IPS-NIHi11 (cell line): ENCODE data around the gene CCDC83.
"Not testable (repeated sequence)": the region's sequence is repeated elsewhere in the genome, so short reads cannot be mapped to it uniquely, and the experiment has no call there.

Experiments used
- DNase-seq: peaks from one replicate; pipeline ENCODE4 v3.0.0; 2012; ENCODE audit warnings: mixed read lengths, low spot score

CCDC83 gene

DNA sequence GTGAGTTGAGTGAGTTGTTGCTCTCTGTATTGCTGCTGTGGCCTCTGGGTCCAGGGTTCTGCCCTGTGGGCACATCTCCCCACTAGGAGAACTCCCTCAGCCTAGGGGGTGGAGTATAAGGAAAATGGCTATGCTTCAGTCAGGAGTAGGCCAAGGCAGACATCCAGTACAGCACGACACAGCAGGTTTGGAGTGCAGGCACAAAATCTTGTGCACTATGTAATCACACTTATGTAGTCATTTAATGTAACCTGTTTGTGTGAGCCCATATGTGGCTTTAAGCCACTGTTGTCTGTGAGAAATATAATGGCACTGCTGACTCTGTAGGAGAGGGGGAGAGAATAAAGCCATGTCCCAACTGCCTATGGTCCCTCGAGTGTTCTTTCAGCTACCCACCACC lies 90.1 kb downstream of the CCDC83 start:
- no peak for DNase-seq

DNA sequence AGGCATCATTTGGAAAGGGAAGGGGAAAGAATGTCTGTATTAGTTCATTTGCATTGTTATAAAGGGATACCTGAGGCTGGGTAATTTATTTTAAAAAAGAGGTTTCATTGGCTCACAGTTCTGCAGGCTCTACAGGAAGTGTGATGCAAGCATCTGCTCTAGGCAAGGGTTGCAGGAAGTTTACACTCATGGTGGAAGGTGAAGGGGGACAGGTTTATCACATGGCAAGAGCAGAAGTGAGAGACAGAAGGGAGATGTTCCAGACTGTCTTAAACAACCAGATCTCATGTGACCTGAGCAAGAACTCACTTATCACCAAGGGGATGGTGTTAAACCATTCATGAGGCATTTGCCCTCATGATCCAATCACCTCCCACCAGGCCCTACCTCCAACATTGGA lies 90.6 kb downstream of the CCDC83 start:
- DNase-seq: no peak

DNA sequence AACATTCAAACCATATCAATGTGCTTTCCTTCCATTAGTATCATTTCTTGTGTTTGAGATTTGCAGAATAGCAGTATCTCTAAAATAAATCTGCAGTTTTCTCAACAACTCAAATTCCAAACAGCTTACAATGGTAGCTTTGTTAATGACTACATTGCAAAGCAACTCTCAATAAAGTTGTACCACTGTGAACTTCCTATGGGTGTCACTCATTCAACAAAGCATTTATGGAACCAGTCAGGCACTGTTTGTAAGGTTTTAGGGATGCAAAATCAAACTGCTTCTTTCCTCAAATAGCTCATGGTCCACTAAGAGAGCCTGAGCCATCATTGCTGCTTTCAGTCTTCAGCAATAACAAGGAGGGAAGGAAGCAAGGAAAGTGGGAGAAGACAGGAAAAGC lies 91.0 kb downstream of the CCDC83 start:
- DNase-seq: no peak

DNA sequence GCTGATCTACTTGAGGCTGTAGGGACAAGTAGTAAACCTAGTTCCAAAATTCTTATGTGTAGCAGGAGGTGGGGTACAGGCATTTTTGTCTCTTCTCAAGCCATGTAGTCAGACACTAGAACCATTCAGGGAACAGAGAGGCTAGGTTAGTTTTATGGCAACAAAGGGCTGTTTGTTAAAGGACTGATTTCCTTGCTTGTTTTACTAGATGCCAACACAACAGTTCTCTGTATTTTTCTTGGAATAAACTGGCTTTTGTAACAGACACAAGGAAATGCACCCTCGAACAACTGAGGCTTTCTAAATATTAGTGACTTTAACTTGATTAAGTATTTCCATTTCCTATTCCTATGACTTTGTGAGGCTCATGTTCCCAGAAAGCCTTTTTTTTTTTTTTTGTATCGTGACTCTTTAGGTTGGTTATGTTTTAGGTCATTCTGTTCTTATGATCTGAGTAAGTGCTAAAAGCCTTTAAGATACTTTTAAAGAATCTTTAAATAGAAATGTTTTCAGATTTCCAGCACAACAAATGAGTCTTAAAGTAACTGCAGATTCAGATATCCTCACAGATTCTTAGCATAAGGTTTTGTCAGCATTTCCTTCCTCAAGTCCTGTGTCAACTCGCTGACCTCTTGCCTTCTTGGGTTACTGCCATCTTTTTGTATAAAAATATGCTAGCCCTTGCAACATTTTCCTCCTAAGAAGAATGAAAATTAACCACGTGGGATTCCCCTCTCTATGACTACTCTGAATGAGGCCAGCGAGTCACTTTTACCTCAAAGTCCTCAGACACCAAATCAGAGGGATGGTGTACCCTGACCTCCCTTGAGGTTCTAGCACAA lies 92.5 kb downstream of the CCDC83 start:
- no peak for DNase-seq

- DNase-seq: peak; percentile 31
These were observed 93.7 kb downstream of the CCDC83 start for GRCh38 chr11:85948884-85949283.

- no peak for DNase-seq
These were observed 94.6 kb downstream of the CCDC83 start for GRCh38 chr11:85949798-85950197.

- DNase-seq: no peak
These were observed 95.3 kb downstream of the CCDC83 start for GRCh38 chr11:85950317-85951048.

DNA sequence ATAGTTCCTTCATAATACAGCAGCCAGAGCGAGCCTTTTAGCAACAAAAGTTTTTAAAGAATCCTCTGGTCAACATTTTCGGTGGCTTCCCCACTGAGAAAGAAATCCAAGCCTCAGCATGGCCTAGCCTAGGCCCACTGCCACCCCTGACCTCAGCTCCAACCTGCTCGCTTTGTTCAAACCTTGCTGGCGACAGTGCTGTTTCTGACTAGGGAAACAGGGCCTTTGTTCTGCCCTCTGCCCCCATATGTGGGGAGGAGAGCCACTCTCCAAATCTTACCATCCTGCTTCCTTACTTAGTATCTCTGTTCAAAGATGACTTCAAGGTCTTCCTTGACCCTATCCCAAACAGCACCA lies 95.8 kb downstream of the CCDC83 start:
- no peak for DNase-seq

DNA sequence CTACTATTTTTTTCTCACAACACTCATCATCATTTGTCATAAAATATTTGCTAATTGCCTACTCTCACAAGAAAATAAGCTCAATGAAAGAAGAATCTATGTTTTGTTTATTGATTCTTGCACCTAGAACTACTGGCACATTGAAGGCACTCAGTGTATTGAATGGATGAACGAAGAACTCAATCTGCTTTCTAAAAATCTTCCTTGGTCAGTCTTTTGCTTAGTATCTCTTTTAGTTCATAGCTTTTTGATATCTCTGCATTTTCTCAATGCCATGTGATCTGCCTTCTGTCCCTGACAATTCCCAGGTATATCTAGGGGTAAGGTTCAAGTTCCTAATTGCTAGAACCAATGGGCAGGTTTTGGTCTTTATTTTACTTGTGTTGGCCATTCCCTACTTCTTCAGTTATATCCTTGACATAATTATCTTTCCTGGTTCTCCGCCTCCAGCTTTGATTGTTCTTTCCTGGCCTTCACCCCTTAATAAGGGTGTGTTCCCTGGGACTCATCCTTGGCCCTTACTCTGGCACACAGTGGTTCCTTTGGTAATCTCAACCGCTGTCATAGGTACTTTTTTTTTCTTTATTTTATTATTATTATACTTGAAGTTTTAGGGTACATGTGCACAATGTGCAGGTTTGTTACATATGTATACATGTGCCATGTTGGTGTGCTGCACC lies 96.4 kb downstream of the CCDC83 start:
- no peak for DNase-seq

GRCh38 chr11:85952108-85952485 lies 96.9 kb downstream of the CCDC83 start:
- not testable (repeated sequence) for DNase-seq

- DNase-seq: no peak
These were observed 98.4 kb downstream of the CCDC83 start for GRCh38 chr11:85953491-85954143.

- DNase-seq: no peak
These were observed 100.3 kb downstream of the CCDC83 start for GRCh38 chr11:85955531-85955930.

DNA sequence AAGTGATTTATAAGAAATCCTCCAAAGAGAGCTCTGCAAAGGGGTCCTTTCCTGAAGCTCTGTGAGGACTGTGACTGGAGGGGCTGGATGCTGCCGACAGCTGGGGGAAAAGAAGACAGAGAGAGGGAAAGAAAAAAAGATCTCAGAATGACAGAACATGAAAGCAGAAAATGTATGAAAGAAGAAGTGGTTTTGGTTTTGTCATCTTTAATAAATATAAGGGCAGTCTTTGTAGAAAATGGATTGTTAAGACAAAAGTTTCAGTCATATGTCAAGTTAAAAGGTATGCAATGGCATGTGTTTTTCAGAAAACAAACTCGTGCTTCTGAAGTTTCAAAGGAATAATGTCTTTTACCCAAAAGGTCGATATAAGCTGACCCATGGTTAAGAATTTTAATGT lies 105.5 kb downstream of the CCDC83 start:
- no peak for DNase-seq

DNA sequence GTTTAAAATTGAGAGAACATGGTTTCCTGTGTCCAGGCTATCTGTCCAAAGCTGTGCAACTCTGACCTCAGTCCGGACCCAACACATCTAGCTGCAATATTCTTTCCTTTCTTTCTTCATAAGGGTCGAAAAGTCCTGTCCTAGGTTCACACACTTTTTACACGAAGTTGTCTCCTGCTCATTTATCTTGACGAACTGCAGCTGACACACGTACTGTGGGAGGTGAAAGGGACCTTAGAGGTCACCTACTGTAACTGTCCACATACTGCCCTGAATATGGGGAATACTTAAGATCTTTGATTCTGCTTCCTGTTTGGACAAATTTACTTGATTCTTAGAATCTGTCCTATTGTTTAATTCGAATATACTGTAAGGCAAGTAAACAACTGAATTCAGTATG lies 105.9 kb downstream of the CCDC83 start:
- no peak for DNase-seq

GRCh38 chr11:85961930-85962363 lies 106.8 kb downstream of the CCDC83 start:
- no peak for DNase-seq

DNA sequence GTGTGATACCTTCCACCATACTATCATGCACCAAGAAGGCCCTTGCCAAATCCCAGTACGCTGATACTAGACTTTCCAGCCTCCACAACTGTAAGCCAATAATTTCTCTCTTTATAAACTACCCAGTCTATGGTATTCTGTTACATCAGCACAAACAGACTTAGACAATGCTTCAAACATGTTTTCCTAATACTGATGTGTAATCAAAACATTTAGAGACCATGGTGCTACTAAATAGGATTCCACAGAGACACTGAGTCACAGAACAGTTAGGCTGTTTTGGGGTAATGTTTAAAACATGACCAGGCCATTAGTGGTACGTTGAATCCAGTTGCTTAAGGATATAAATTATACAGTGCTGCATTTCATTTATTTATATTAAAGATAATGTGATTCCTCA lies 110.0 kb downstream of the CCDC83 start:
- no peak for DNase-seq

- no peak for DNase-seq
These were observed 112.3 kb downstream of the CCDC83 start for GRCh38 chr11:85967457-85967856.
